HepG2 (cell line): ENCODE results near the gene LSM11. TPM values are rescaled to one million over a fixed set of nuclear protein-coding genes. Genes with fewer than 3 reads are reported as not detected.

Experiments used
- ATAC-seq: fragments of 200-7000 bp; cut with Tn5 transposase; 3 replicates; pipeline ENCODE4 v1.9.1; 2020; ENCODE audit warnings: mild to moderate bottlenecking, moderate library complexity
- BruUV-seq: library from RNA; stranded (reverse); fragments of 400-500 nt; replicated peaks from 2 replicates; lab custom pipeline; 2021; lab: Mats Ljungman, UMichigan
- CTCF ChIA-PET: fragments of 300-600 bp; formaldehyde crosslinking; extraction: SDS; loops from one replicate; lab custom pipeline; 2021; ENCODE audit warnings: low total read pairs, inconsistent platforms, low intra/inter-chr PET ratio; lab: Yijun Ruan, JAX
- POLR2A ChIA-PET: fragments of 350-600 bp; sonication (Branson Sonifier 250); formaldehyde crosslinking; loops from one replicate; lab custom pipeline; 2020; ENCODE audit warnings: antibody characterized with exemption, inconsistent platforms; lab: Yijun Ruan, JAX
- DNase-seq: peaks from one replicate; pipeline ENCODE4 v3.0.0-alpha.2; 2015; ENCODE audit warnings: low spot score
- FAIRE-seq: peaks from 3 replicates; lab custom pipeline; 2011; peaks lifted over from hg19 to GRCh38; lab: Jason Lieb, UNC
- H2AFZ ChIP-seq: one replicate; pipeline ENCODE4 v1.6.1; 2011; ENCODE audit warnings: low read length, inconsistent platforms
- H3K27ac ChIP-seq: fragments of 300-600 bp; 3 replicates; pipeline ENCODE4 v1.8.0; 2011; ENCODE audit warnings: mixed run types, mild to moderate bottlenecking, mixed read lengths, low read length, inconsistent platforms; ENCODE audit not compliant: insufficient read depth; ENCODE audit errors: extremely low read length
- H3K27me3 ChIP-seq, 2 experiments: fragments of 200-600 bp in 1 of 2; 2 replicates in 1 of 2; 3 replicates in 1 of 2; pipeline versions ENCODE4 v1.6.0 to v1.8.0; 2011; ENCODE audit warnings: low read length in 2 of 2, mild to moderate bottlenecking in 2 of 2, moderate library complexity in 2 of 2, inconsistent platforms in 1 of 2; ENCODE audit not compliant: insufficient read depth in 2 of 2, control insufficient read depth in 1 of 2
- H3K36me3 ChIP-seq, 2 experiments: fragments of 200-600 bp in 1 of 2; replicated peaks in 1 of 2; 2 replicates in 1 of 2; 3 replicates in 1 of 2; pipeline versions ENCODE4 v1.5.1 to v1.8.0; 2011; ENCODE audit warnings: low read length in 2 of 2, inconsistent platforms in 1 of 2; ENCODE audit not compliant: insufficient read depth in 2 of 2, control insufficient read depth in 1 of 2
- H3K4me1 ChIP-seq: 2 replicates; pipeline ENCODE4 v1.5.1; 2012; ENCODE audit warnings: low read length, inconsistent platforms; ENCODE audit not compliant: insufficient read depth
- H3K4me2 ChIP-seq: 2 replicates; pipeline ENCODE4 v1.6.0; 2011; ENCODE audit warnings: low read depth, low read length, inconsistent platforms
- H3K4me3 ChIP-seq, 3 experiments: fragments of 200-600 bp in 1 of 3; sonication (generic), shearing (Covaris generic) in 1 of 3; replicated peaks in 1 of 3; 2 replicates each; pipeline ENCODE4 v1.5.1; 2011 to 2016; ENCODE audit warnings: low read length in 3 of 3, inconsistent platforms in 2 of 3, low read depth in 2 of 3, mild to moderate bottlenecking in 2 of 3, control low read depth in 1 of 3, mixed read lengths in 1 of 3; ENCODE audit not compliant: insufficient read depth in 1 of 3
- H3K79me2 ChIP-seq: one replicate; pipeline ENCODE4 v1.6.1; 2011; ENCODE audit warnings: low read length, inconsistent platforms; ENCODE audit not compliant: insufficient read depth
- H3K9ac ChIP-seq: 2 replicates; pipeline ENCODE4 v1.6.0; 2011; ENCODE audit warnings: mild to moderate bottlenecking, low read depth, low read length, inconsistent platforms; ENCODE audit not compliant: insufficient read depth
- H3K9me3 ChIP-seq: 2 replicates; pipeline ENCODE4 v1.5.1; 2012; ENCODE audit warnings: mild to moderate bottlenecking, low read length
- H4K20me1 ChIP-seq: 2 replicates; pipeline ENCODE4 v1.6.0; 2011; ENCODE audit warnings: inconsistent platforms, mild to moderate bottlenecking, low read length, moderate library complexity; ENCODE audit not compliant: insufficient read depth
- CEBPB ChIP-seq: IDR thresholded peaks from 2 replicates; pipeline ENCODE4 v1.6.1; 2011; ENCODE audit warnings: low read depth, low read length, improper control_type of control experiment, borderline replicate concordance
- HHEX ChIP-seq: IDR thresholded peaks from 2 replicates; pipeline ENCODE4 v1.6.1; 2016; ENCODE audit warnings: control low read depth
- KDM5A ChIP-seq: fragments of 200-600 bp; sonication (generic); IDR thresholded peaks from 2 replicates; pipeline ENCODE4 v1.7.0; 2018; ENCODE audit warnings: antibody characterized with exemption, mild to moderate bottlenecking, low read length, borderline replicate concordance
- MAFF ChIP-seq: IDR thresholded peaks from 2 replicates; pipeline ENCODE4 v1.6.1; 2011; ENCODE audit warnings: low read depth, low read length, improper control_type of control experiment
- MAFK ChIP-seq, 2 experiments: IDR thresholded peaks in 1 of 2; conservative IDR thresholded peaks in 1 of 2; 2 replicates each; pipeline ENCODE4 v1.6.1; 2011; ENCODE audit warnings: improper control_type of control experiment in 2 of 2, low read length in 2 of 2
- TAF15 ChIP-seq: fragments of 200-400 bp; formaldehyde crosslinking; IDR thresholded peaks from one replicate; pipeline ENCODE4 v1.6.1; 2018; ENCODE audit warnings: mild to moderate bottlenecking, low read depth, low read length; ENCODE audit not compliant: poor library complexity, severe bottlenecking
- ZNF124 ChIP-seq: sonication (generic); formaldehyde crosslinking; IDR thresholded peaks from 2 replicates; pipeline ENCODE4 v1.4.0; 2020; ENCODE audit warnings: missing genetic modification reagents
- ZNF34 ChIP-seq: sonication (generic); formaldehyde crosslinking; IDR thresholded peaks from 2 replicates; pipeline ENCODE4 v1.4.0; 2020; ENCODE audit warnings: mild to moderate bottlenecking, missing genetic modification reagents, borderline replicate concordance
- WGBS: methylation state at CpG from one replicate; pipeline ENCODE4 v1.1.6; 2017; ENCODE audit warnings: low lambda C conversion rate; 5-methylcytosine and 5-hydroxymethylcytosine counted together
- in situ Hi-C: cut with HindIII; loops from 2 replicates; pipeline ENCODE4 v1.10.0; 2017; ENCODE audit warnings: low pct_unique_long_range_greater_than_20kb; ENCODE audit not compliant: extremely low pct_ligation_motif_present
- intact Hi-C: fragments of 100-400 bp; cut with micrococcal nuclease; formaldehyde crosslinking; loops from one replicate; pipeline ENCODE4 v1.10.0; 2022; ENCODE audit not compliant: unreplicated experiment
- polyA plus RNA-seq, 8 experiments: library from polyadenylated mRNA; depleted of rRNA in 3 of 8; stranded (reverse) in 7 of 8; unstranded in 1 of 8; fragments of >200 nt; fragmentation: Illumina TruSeq in 4 of 8; extraction: Trizol in 4 of 8; gene quantifications; 2 replicates each; pipeline versions ENCODE4 v1.2.1 to v1.2.3, GENCODE V29; 2011 to 2016; ENCODE audit warnings: low read depth in 4 of 8, missing spikeins in 1 of 8, mixed read lengths in 1 of 8; ENCODE audit not compliant: insufficient read depth in 1 of 8
- total RNA-seq, 5 experiments: library from RNA; depleted of rRNA; stranded (reverse); fragments of >200 nt; fragmentation: Illumina TruSeq; extraction: Trizol; gene quantifications; 2 replicates each; pipeline ENCODE4 v1.2.3, GENCODE V29; 2016; ENCODE audit warnings: low read depth in 1 of 5
- TF ChIP-seq, protein P1 (sequence below): sonication (generic); IDR thresholded peaks from 2 replicates; pipeline ENCODE4 v1.6.1; 2016; ENCODE audit warnings: low read depth, borderline replicate concordance

The LSM11 gene
- total and polyA plus RNA-seq, 2 of the 13 experiments (the other 11 are each of a cell fraction or from before 2014, with no cell fraction given) = 4.5 to 7.2 TPM

DNA sequence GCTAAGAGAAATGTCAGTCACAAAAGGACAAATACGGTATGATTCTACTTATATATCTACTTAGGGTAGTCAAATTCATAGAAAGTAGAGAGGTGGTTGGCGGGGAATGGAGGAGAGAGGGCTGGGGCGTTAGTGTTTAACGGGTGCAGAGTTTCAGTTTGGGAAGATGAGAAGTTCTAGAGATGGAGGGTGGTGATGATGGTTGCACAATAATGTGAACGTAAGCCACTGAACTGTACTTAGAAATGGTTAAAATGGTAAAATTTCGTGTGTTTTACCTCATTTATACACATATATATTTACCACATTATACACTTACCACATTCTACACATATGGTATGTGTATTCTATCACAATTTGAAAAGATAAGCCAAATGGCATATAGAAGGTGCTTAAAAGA is 35.7 kb downstream of the LSM11 start:
- POLR2A ChIA-PET = no interaction called here
- FAIRE-seq = no peak
- WGBS = 54% methylated on average over 6 of the region's 6 CpGs

DNA sequence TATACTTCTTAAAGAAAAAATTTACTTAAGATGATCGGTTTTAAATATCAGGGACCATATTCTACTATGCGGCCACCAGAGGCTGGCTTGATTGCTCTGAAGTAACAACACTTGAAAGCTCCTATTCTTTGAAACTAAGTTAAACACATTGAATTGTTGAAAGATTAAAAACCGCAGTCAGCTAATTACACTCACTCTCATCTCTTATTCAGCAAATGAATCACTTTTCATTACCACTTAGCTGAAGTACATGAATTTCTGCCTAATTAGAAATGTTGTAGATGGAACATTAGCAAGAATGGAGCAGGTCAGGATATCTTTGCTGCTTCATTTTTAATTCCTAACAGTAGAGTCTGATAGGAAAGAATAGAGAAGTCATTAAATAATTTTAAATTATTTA is 42.3 kb downstream of the LSM11 start:
- DNase-seq = no peak
- no peaks in the 10 kb centered on the region for H3K9me3 ChIP-seq
- TF ChIP-seq ZNF124 (no peak), KDM5A (no peak), MAFF (peak; percentile 29; the same call in 1 of the 2 replicates), MAFK (conservative IDR thresholded peaks at IDR 0.05 in 1 of 2, IDR thresholded peaks at IDR 0.05 in 1 of 2; ENCODE audit: low read length in 2 of 2) (peak; percentile 13 to 59; a peak in 2 of 4 replicates), HHEX (no peak), ZNF34 (CRISPR knock-in tag) (no peak)
- TF ChIP-seq, protein P1, sequence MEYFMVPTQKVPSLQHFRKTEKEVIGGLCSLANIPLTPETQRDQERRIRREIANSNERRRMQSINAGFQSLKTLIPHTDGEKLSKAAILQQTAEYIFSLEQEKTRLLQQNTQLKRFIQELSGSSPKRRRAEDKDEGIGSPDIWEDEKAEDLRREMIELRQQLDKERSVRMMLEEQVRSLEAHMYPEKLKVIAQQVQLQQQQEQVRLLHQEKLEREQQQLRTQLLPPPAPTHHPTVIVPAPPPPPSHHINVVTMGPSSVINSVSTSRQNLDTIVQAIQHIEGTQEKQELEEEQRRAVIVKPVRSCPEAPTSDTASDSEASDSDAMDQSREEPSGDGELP = no peak
- CTCF ChIA-PET = no interaction called here
- H3K27me3 ChIP-seq = no peaks in the 10 kb centered on the region
- POLR2A ChIA-PET = no interaction called here
- no peak overlapping the region for H3K4me2 ChIP-seq
- H3K4me3 ChIP-seq = no peak overlapping the region
- no peak for ATAC-seq
- 100% methylated on average over 3 of the region's 3 CpGs for WGBS
- H4K20me1 ChIP-seq = no peaks in the 10 kb centered on the region
- no TSS peak for BruUV-seq
- peaks cover 5 to 23% of the 10 kb centered on the region in 2 experiments for H3K36me3 ChIP-seq
- in situ Hi-C loops = no loop called here
- H2AFZ ChIP-seq = no peak overlapping the region
- no peak overlapping the region for H3K9ac ChIP-seq
- H3K79me2 ChIP-seq = no peaks in the 10 kb centered on the region
- H3K4me1 ChIP-seq = peaks cover 6% of the 10 kb centered on the region; the same call in 1 of the 2 replicates
- no peak overlapping the region for H3K27ac ChIP-seq
- intact Hi-C loops = no loop called here
- FAIRE-seq = no peak

More for the DNA sequence above, 35.7 kb downstream of the LSM11 start:
- BruUV-seq = no TSS peak
- no peaks in the 10 kb centered on the region for H4K20me1 ChIP-seq
- H3K4me1 ChIP-seq = peaks cover 6% of the 10 kb centered on the region; the same call in 1 of the 2 replicates
- no peak overlapping the region for H3K4me2 ChIP-seq
- no peak overlapping the region for H2AFZ ChIP-seq
- ATAC-seq = no peak
- no peaks in the 10 kb centered on the region for H3K36me3 ChIP-seq
- in situ Hi-C loops = no loop called here
- TF ChIP-seq CEBPB (peak; percentile 49; the same call in 1 of the 2 replicates), TAF15 (no peak)
- H3K79me2 ChIP-seq = no peaks in the 10 kb centered on the region
- H3K9ac ChIP-seq = no peak overlapping the region
- no peak overlapping the region for H3K4me3 ChIP-seq
- DNase-seq = no peak
- H3K9me3 ChIP-seq = no peaks in the 10 kb centered on the region
- CTCF ChIA-PET = no interaction called here
- H3K27me3 ChIP-seq = no peaks in the 10 kb centered on the region
- no peak overlapping the region for H3K27ac ChIP-seq
- intact Hi-C loops = no loop called here
